WTC11 (cell line): ENCODE data around the gene ANKS3.

Source experiments
- CTCF ChIP-seq: fragments of 200-600 bp; IDR thresholded peaks from 2 replicates; pipeline ENCODE4 v1.8.0; 2022; ENCODE audit warnings: antibody characterized with exemption
- ETV6 ChIP-seq: sonication (generic); formaldehyde crosslinking; IDR thresholded peaks from 2 replicates; pipeline ENCODE4 v1.8.1; 2022; ENCODE audit warnings: mild to moderate bottlenecking, missing genetic modification reagents
- GABPB1 ChIP-seq: sonication (generic); formaldehyde crosslinking; IDR thresholded peaks from 2 replicates; pipeline ENCODE4 v1.8.1; 2023; ENCODE audit warnings: mild to moderate bottlenecking, missing genetic modification reagents
- JUN ChIP-seq: sonication (generic); formaldehyde crosslinking; IDR thresholded peaks from 2 replicates; pipeline ENCODE4 v1.8.0; 2023; ENCODE audit warnings: mild to moderate bottlenecking, missing genetic modification reagents
- SMAD4 ChIP-seq: sonication (generic); formaldehyde crosslinking; IDR thresholded peaks from 2 replicates; pipeline ENCODE4 v1.8.0; 2022; ENCODE audit warnings: mild to moderate bottlenecking, missing genetic modification reagents
- SP1 ChIP-seq: sonication (generic); formaldehyde crosslinking; conservative IDR thresholded peaks from 2 replicates; pipeline ENCODE4 v1.8.1; 2022; ENCODE audit warnings: missing genetic modification reagents
- TEAD1 ChIP-seq: sonication (generic); formaldehyde crosslinking; IDR thresholded peaks from 2 replicates; pipeline ENCODE4 v1.8.0; 2022; ENCODE audit warnings: mild to moderate bottlenecking, missing genetic modification reagents
- TP53 ChIP-seq: sonication (generic); formaldehyde crosslinking; IDR thresholded peaks from 2 replicates; pipeline ENCODE4 v1.8.1; 2023; ENCODE audit warnings: mild to moderate bottlenecking, missing genetic modification reagents
- ZNF121 ChIP-seq: sonication (generic); formaldehyde crosslinking; IDR thresholded peaks from 2 replicates; pipeline ENCODE4 v1.8.0; 2023; ENCODE audit warnings: missing genetic modification reagents
- TF ChIP-seq, protein P1 (sequence below): sonication (generic); formaldehyde crosslinking; IDR thresholded peaks from 2 replicates; pipeline ENCODE4 v1.8.0; 2023; ENCODE audit warnings: mild to moderate bottlenecking, missing genetic modification reagents

DNA sequence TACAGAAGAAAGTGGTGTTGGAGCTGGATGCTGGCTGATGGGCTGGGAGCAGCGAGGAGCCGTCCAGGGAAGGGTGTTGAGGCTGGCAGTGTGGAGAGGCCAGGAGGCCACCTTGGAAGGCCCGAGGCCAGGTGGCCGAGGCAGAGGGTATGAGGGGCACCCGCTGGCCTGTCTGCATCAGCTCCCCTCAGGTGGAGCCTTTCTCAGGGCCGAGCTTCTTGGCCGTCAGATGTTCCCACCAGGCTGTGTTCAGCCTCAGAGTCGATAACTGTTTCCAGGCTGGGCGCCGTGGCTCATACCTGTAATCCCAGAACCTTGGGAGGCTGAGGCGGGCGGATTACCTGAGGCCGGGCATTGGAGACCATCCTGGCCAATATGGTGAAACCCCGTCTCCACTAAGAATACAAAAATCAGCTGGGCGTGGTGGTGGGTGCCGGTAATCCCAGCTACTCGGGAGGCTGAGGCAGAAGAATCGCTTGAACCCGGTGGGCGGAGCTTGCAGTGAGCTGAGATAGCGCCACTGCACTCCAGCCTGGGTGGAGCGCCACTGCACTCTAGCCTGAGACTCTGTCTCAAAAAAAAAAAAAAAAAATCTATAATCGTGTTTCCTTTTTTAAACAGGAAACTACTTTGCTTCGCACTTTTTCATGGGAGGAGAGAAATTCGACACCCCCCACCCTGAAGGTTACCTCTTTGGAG, 84.2 kb downstream of the ANKS3 start:
- no peak for TF ChIP-seq CTCF
- TF ChIP-seq ZNF121: no peak
- no peak for TF ChIP-seq TP53 (CRISPR knock-in tag)
- TF ChIP-seq JUN (CRISPR knock-in tag): no peak
- TF ChIP-seq SP1 (CRISPR knock-in tag): no peak
- no peak for TF ChIP-seq SMAD4
- TF ChIP-seq TEAD1: no peak
- TF ChIP-seq, protein P1, sequence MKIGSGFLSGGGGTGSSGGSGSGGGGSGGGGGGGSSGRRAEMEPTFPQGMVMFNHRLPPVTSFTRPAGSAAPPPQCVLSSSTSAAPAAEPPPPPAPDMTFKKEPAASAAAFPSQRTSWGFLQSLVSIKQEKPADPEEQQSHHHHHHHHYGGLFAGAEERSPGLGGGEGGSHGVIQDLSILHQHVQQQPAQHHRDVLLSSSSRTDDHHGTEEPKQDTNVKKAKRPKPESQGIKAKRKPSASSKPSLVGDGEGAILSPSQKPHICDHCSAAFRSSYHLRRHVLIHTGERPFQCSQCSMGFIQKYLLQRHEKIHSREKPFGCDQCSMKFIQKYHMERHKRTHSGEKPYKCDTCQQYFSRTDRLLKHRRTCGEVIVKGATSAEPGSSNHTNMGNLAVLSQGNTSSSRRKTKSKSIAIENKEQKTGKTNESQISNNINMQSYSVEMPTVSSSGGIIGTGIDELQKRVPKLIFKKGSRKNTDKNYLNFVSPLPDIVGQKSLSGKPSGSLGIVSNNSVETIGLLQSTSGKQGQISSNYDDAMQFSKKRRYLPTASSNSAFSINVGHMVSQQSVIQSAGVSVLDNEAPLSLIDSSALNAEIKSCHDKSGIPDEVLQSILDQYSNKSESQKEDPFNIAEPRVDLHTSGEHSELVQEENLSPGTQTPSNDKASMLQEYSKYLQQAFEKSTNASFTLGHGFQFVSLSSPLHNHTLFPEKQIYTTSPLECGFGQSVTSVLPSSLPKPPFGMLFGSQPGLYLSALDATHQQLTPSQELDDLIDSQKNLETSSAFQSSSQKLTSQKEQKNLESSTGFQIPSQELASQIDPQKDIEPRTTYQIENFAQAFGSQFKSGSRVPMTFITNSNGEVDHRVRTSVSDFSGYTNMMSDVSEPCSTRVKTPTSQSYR (CRISPR knock-in tag): no peak
- no peak for TF ChIP-seq GABPB1 (CRISPR knock-in tag)
- TF ChIP-seq ETV6 (CRISPR knock-in tag): no peak
